Activated T-cell treated with anti-CD3 and anti-CD28 coated beads, Interleukin-2, amount 50 U/mL, for 4 hours (primary cell): ENCODE measurements around the gene ULBP1. TPM values are rescaled to one million over a fixed set of nuclear protein-coding genes. Genes with fewer than 3 reads are reported as not detected.
"Not testable (repeated sequence)": the region's sequence is repeated elsewhere in the genome, so short reads cannot be mapped to it uniquely, and the experiment has no call there.

ENCODE experiments used
- ATAC-seq, 2 donors: fragments of 200-7000 bp; cut with Tn5 transposase; one replicate each; pipeline ENCODE4 v1.10.0; 2021
- DNase-seq: peaks from one replicate; pipeline ENCODE4 v3.0.0-alpha.2; 2020
- H3K27me3 Mint-ChIP-seq: one replicate; pipeline ENCODE4 v1.8.0; 2021; ENCODE audit warnings: low read depth, mixed read lengths
- H3K36me3 Mint-ChIP-seq: one replicate; pipeline ENCODE4 v1.8.0; 2022; ENCODE audit warnings: mixed read lengths; ENCODE audit not compliant: insufficient read depth
- H3K4me1 Mint-ChIP-seq: one replicate; pipeline ENCODE4 v1.8.0; 2021; ENCODE audit warnings: low read depth, mixed read lengths
- H3K4me3 Mint-ChIP-seq: one replicate; pipeline ENCODE4 v1.8.0; 2021; ENCODE audit warnings: mild to moderate bottlenecking, moderate library complexity, mixed read lengths
- H3K9me3 Mint-ChIP-seq: one replicate; pipeline ENCODE4 v1.8.0; 2021; ENCODE audit warnings: mixed read lengths
- total RNA-seq, 3 donors: library from RNA; stranded (reverse); gene quantifications; one replicate each; pipeline ENCODE4 v1.2.1, GENCODE V29; 2021

The ULBP1 gene
- total RNA-seq, 3 donors from 2014 or later, result 0.83 to 1.3 (median 1.2) TPM

DNA sequence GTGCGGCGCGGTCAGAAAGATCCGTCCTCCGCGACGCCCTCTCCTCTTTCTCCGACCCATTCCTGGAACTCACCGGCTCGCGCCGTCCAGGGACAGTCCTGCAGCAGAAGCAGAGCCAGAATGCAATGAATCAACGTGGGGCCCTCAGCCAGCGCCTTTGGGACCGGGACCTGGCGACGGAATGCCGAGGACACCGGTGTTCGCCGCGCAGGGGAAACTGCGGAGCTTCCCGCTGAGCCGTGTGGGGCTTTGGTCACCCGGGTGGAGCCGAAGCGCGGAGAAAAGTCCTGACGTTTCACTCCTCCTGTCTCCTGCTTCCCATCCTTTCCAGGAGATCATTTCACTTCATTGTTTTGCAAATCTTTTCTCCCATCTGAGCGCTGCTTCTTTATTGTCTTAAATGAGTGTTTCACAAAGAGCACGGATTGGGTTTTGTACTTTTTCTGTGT, 26.5 kb downstream of the ULBP1 start:
- Mint-ChIP-seq H3K9me3 (peaks cover 9% of the 10 kb centered on the region), H3K27me3 (peaks cover 91% of the 10 kb centered on the region), H3K36me3 (no peaks in the 10 kb centered on the region), H3K4me1 (peaks cover 27% of the 10 kb centered on the region), H3K4me3 (peak overlapping the region; percentile 79)
- ATAC-seq (peak in 1 of 2 donors; percentile 19), DNase-seq (no peak)

DNA sequence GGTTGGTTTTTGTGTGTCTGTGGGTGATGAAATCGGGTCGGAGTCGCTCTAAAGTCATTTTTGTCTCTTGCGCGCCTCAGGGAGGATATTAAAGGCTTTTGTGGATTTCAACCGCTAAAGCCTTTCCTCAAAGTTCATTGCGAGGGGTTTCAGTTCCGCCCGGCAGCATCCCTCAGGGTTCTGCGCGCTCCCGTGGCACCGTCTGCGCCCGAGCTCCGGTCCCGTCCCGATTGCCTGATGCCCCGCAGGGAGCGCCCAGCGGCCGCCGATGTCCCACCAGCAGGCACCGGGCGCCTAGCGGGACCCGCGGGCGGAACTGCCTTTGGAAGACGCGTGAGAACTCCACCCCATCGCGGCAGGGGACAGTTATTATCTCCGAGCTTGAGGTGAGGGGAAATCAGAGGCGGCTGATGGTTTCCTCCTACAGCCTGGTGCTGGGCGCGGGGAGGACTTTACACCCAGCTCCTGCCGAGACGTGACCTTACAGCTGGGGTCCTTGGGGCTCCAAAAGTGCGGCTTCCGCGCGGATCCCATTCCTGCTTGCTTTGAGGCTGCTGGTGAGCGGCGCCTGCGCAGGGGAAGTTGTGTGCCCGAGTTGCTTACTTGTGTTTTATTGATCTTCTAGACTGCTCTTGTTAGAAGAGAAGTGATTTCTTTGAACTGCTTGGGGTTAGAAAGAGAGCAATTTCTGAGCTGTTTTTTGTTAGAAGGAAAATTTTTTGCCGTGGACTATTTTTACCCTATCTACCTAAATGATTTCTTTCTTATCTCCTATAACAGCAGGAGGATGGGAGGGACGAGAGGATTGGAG, 27.1 kb downstream of the ULBP1 start:
- Mint-ChIP-seq H3K4me1 (peaks cover 27% of the 10 kb centered on the region), H3K9me3 (peaks cover 9% of the 10 kb centered on the region), H3K4me3 (peak overlapping the region; percentile 79), H3K36me3 (no peaks in the 10 kb centered on the region), H3K27me3 (peaks cover 90% of the 10 kb centered on the region)
- ATAC-seq (peak; percentile 49 to 57), DNase-seq (no peak)

DNA sequence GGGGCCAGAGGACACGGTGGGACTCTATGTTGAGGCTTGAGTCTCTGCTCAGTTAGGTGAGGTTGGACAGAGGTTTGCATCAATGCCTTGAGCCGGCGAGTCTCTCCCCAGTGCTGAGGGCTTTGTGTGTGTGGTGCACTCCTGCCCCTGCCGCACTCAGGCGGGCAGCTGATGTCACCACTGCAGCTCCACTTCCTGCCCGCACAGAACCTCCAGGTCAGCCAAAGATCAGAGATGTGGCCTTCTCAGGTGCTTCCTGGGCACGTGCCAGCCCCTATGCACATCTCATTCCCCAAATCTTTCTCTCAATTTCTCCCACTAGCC, 27.7 kb downstream of the ULBP1 start:
- H3K4me3 Mint-ChIP-seq, result peak overlapping the region; percentile 79
- H3K9me3 Mint-ChIP-seq, H3K36me3 Mint-ChIP-seq, DNase-seq: not testable (repeated sequence)
- H3K27me3 Mint-ChIP-seq, result peaks cover 90% of the 10 kb centered on the region
- ATAC-seq, result peak; percentile 57 to 70
- H3K4me1 Mint-ChIP-seq, result peaks cover 27% of the 10 kb centered on the region

DNA sequence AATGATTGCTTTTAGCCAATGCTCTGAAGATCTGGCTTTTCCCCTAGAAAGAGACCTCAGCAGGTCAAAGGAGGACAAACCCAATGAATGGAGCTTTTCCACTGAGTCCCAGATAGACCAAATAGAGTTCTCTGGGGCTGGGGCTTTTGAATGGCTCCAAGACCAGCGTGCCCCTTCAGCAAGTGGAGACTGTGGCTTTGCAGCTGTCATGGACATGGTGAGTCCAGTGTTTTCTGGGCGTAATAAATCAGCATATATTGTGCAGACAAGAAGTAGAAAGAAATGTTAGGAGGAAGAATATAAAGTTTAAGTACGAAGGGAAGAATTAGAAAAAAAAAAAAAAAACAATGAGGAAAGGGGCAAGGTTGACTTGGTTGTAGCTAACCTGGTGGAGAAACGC, 28.1 kb downstream of the ULBP1 start:
- Mint-ChIP-seq H3K27me3 (peaks cover 89% of the 10 kb centered on the region), H3K9me3 (peaks cover 9% of the 10 kb centered on the region), H3K4me1 (peaks cover 27% of the 10 kb centered on the region), H3K4me3 (no peak overlapping the region), H3K36me3 (no peaks in the 10 kb centered on the region)
- ATAC-seq (no peak), DNase-seq (no peak)

DNA sequence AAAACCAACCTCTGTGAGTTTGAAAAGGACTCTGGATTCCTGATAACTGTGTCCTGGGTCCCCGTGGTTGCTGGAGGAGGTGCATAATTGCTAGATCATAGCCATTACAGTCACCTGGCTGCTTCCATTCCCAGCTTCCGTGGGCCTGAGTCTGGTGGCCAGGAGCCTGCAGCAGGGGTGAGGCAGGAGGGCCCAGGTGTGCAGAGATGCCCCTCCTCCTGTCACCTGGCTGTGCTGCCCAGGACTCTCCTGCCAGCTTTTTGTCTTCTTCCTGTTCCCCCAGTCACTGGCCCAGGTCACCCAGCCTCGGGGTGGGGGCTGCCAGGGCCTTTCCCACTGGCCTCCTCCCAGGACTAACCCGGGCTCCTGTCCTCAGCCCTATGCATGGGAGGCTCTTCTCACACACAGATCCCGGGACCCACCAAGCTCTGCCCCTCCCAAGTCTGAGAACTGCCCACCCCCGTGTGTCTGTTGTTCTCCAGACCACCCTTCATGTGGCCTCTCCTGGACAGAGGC, 31.6 kb downstream of the ULBP1 start:
- DNase-seq, result no peak
- ATAC-seq, result no peak
- no peaks in the 10 kb centered on the region for H3K36me3 Mint-ChIP-seq
- H3K4me3 Mint-ChIP-seq, result no peak overlapping the region
- H3K4me1 Mint-ChIP-seq, result peaks cover 16% of the 10 kb centered on the region
- H3K27me3 Mint-ChIP-seq, result peaks cover 63% of the 10 kb centered on the region
- H3K9me3 Mint-ChIP-seq, result no peaks in the 10 kb centered on the region

DNA sequence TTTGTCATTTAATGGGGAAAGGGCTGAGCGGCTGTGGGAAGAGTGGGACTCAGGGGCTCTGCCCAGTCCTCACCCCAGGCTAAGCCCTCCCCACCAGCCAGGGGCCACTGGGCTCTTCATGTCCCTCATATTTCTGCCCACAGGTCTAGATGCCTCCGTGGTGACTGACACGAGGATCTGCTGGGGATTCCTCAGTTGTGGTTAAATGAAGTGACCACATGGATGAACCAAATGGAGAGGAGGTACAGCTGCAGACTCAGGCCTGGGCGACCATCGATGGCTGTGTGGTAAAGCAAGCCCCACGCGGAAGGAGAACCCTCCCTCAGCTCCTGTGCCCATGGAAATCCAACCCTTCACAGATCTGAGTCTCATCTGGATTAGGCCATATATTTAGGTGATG, 32.2 kb downstream of the ULBP1 start:
- DNase-seq (no peak), ATAC-seq (no peak)
- H3K36me3 Mint-ChIP-seq, result no peaks in the 10 kb centered on the region
- no peak overlapping the region for H3K4me3 Mint-ChIP-seq
- peaks cover 59% of the 10 kb centered on the region for H3K27me3 Mint-ChIP-seq
- no peaks in the 10 kb centered on the region for H3K9me3 Mint-ChIP-seq
- peaks cover 18% of the 10 kb centered on the region for H3K4me1 Mint-ChIP-seq

DNA sequence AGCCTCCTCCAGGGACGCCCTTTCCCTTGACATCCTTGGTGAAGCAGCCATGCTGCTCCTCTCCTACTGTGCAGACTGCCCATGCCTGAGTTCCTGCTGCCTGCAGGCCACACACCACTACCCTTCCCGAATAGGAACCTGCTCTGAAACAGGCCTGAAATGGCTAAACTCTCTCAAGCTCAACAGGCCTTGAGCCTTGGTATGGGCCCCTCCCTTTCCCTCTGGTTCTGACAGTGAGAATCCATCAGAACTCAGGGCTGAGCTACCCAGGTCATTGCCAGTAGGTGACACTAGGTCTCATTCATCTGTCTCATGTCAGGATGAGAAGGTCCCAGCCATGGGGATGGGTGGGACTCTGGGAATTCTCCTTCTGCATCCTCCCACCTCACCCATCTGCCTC, 35.9 kb downstream of the ULBP1 start:
- ATAC-seq (no peak), DNase-seq (no peak)
- peaks cover 28% of the 10 kb centered on the region for H3K4me1 Mint-ChIP-seq
- peaks cover 30% of the 10 kb centered on the region for H3K27me3 Mint-ChIP-seq
- H3K9me3 Mint-ChIP-seq, result no peaks in the 10 kb centered on the region
- H3K36me3 Mint-ChIP-seq, result no peaks in the 10 kb centered on the region
- H3K4me3 Mint-ChIP-seq, result no peak overlapping the region

DNA sequence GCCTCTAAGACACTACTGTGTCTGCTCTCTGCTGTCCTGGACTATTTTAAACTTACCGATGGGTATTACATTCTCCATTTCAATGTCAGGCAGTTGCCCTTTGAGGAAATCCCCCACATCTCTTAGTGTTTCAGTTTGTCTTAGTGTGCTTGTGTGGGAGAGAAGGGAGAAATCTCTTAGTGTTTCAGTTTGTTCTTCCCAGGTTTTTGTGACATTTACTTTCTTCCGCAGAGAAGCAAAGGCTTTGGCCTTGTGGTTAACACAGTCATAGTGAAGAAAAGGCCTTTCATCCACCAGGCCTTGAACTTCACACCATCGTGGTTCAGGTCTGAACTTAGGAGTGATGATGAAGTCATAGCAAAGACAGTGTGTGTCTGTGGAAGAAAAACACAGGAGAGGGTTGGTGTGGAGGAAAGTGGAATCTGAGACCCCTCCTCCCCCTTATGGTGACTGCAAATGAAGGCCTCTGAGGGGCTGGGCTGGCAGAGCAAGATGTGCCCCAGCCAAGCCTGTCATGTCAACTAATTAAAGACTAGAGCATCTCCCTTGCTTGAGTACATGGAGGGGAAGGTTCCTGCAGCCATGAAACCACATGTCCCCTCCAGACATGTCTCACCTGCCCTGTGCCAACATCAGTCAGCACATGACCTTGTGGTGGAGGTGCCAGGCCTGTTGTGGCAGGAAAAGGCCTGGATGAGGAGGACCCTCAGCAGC, 37.7 kb downstream of the ULBP1 start:
- no peak for DNase-seq
- Mint-ChIP-seq H3K4me3 (no peak overlapping the region), H3K4me1 (peaks cover 37% of the 10 kb centered on the region), H3K27me3 (peaks cover 16% of the 10 kb centered on the region), H3K36me3 (no peaks in the 10 kb centered on the region), H3K9me3 (no peaks in the 10 kb centered on the region)
- peak; percentile 49 to 57 for ATAC-seq

DNA sequence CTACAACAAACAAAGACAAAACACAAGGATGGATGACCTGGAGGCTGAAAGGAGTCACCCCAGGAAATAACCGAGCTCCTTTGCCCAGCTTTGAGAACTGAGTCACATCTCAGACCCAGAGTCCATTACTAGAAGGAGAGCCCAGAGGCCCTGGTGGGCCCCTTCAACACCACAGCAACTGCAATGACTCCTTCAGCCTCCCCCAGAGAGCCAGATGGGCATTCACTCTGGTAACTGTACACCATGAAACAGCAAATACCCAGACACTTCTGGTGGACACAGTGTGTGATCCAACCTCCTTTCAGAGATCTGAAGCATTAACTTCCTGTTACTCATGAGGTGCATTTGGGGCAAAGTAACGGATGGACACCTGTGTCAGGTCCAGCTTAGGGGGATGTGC, 39.0 kb downstream of the ULBP1 start:
- H3K4me1 Mint-ChIP-seq, result peaks cover 42% of the 10 kb centered on the region
- H3K27me3 Mint-ChIP-seq, result peaks cover 11% of the 10 kb centered on the region
- no peak overlapping the region for H3K4me3 Mint-ChIP-seq
- ATAC-seq (no peak), DNase-seq (no peak)
- no peaks in the 10 kb centered on the region for H3K36me3 Mint-ChIP-seq
- H3K9me3 Mint-ChIP-seq, result no peaks in the 10 kb centered on the region

DNA sequence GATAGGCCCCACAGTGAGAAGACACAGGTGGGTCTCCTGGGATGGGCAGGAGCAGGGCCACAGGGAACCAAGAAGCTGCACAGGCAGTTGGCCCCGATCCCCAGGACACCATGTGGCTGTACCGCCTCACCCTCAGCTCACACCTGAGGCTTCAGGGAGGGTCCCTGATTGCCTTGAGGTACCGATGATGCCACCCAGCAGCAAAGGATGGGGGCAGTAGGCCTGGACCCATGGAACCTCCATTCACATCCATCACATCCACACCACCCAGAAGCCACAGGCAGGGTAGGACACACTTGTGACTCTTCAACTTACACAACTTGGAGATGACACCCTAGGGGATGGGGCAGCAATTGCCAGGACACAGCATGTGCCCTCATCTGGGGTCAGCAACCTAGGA, 39.9 kb downstream of the ULBP1 start:
- peak overlapping the region; percentile 84 for H3K4me3 Mint-ChIP-seq
- peaks cover 15% of the 10 kb centered on the region for H3K27me3 Mint-ChIP-seq
- ATAC-seq, DNase-seq, H3K36me3 Mint-ChIP-seq, H3K9me3 Mint-ChIP-seq: not testable (repeated sequence)
- peaks cover 42% of the 10 kb centered on the region for H3K4me1 Mint-ChIP-seq

DNA sequence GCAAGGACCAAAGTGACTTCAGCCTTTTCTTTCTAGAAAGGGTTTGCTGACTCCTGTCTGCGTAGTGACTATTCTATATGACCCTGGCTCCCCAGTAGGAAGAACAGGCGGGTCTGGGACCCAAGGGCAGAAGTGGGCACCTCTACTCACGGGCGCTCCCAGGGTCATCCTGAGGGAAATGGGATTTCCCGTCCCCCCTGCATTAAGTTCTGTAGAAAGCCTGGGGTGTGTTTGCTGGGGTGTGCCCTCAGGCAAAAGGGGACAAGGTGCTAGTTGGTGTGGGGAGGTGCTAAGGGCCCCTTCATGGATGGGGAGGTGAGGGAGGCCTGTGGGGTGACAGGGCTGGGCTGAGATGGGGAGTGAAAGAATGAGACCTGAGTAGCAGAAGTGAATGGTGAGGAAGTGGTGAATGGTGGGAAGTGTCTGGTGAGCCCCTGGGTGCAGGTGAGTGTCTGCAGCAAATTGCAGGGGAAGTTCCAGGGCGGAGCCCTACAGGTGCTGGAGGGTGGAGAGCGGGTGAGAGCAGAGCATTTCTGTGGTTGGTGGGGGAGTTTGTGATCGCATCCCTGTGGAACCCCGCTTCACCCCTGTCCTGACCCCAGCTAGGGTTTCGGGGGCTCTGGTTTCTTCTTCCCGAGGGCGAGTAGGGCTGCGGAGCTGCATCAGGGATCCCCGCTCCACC, 40.5 kb downstream of the ULBP1 start:
- peaks cover 42% of the 10 kb centered on the region for H3K4me1 Mint-ChIP-seq
- H3K36me3 Mint-ChIP-seq, result no peaks in the 10 kb centered on the region
- H3K9me3 Mint-ChIP-seq, result no peaks in the 10 kb centered on the region
- ATAC-seq (peak in 1 of 2 donors; percentile 4), DNase-seq (no peak)
- peaks cover 20% of the 10 kb centered on the region for H3K27me3 Mint-ChIP-seq
- H3K4me3 Mint-ChIP-seq, result peak overlapping the region; percentile 84

DNA sequence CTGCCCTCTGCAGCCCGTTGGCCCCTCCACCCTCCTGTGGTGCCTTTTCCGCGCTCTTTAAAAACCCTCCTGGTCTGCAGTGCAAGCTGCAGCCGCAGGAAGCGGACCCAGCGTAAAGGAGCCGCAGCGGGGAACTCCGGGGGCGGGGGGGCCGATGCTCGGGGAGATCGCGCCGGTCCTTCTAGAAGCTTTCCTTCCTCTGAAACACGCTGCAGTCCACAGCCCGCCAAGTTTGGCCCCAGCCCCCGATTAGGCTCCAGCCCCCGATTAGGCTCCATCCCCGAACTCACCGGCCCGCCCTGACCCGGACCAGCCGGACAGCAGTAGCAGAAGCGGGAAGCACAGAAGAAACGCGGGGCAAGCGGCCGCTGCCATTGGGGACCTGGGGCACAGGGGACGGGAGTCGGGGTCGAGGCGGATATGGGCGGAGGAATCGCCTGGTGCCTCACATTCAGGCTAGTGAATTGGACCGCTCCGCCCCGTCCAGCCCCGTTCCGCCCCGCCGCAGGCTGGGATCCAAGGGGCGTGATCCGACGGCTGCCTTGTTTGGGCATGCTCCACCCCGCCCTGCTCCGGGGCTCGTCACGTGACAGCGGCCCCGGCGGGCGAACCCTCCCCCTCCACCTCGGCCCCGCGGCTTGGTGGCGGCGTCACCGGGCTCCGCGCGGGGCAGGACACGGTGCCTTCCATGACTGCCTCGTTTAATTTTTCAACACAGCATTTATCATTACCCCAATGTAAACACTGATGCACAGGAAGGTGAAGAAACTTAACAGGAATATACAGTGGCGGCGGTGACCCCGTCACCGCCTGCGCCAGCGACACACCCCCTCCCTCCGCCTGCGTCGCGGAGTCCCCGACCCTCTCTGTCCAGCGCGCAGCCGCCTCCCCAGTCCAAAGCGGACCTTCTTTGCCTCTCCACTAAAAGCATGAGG, 41.3 kb downstream of the ULBP1 start:
- ATAC-seq (peak; percentile 83 to 84), DNase-seq (peak; percentile 82)
- Mint-ChIP-seq H3K27me3 (peaks cover 24% of the 10 kb centered on the region), H3K4me1 (peaks cover 42% of the 10 kb centered on the region), H3K9me3 (no peaks in the 10 kb centered on the region), H3K4me3 (peak overlapping the region; percentile 84), H3K36me3 (no peaks in the 10 kb centered on the region)

DNA sequence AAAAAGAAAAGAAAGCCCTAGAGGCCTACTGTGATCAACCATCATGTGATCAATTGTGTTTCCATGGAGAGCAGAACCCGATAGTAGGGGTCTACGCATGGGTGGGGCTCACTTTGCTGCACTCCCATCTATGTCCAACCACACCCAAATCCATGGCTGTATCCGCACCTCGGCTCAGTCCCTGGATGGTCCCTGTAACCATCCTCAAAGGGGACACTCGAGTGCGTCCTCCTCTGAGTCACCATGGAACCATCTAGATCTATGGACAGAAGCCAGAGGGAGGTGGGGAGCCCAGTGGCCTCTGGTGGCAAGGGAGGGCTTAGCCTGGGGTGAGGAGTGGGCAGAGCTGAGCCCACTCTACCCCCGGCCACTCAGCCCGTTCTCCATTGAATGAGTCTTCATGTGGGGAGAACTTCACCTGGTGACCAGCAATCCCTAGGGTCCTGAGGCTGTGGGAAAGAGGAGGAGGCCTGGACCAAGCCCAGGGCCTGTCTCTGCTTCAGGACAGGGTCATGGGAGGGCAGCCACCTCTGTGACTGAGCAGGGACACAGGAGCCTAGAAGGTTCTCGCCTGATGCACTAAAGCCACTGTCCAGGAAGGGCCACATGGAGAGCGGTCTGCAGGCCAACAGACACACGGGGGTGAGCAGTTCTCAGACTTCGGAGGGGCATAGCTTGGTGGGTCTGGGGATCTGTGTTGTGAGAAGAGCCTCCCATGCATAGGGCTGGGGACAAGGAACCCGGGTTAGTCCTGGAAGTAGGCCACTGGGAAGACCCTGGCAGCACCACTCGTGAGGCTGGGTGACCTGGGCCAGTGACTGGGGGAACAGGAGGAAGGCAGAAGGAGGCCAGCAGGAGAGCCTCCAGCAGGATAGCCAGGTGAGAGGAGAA, 42.3 kb downstream of the ULBP1 start:
- DNase-seq, result no peak
- Mint-ChIP-seq H3K9me3 (no peaks in the 10 kb centered on the region), H3K27me3 (peaks cover 32% of the 10 kb centered on the region), H3K4me1 (peaks cover 34% of the 10 kb centered on the region), H3K4me3 (peak overlapping the region; percentile 84), H3K36me3 (no peaks in the 10 kb centered on the region)
- no peak for ATAC-seq
